GM10266 (cell line): ENCODE results near the gene MS4A10.

Experiments used
- DNase-seq: peaks from one replicate; pipeline ENCODE4 v3.0.0; 2012; ENCODE audit errors: extremely low spot score
- CTCF ChIP-seq: IDR thresholded peaks from 2 replicates; pipeline ENCODE4 v1.5.1; 2012; ENCODE audit warnings: mild to moderate bottlenecking, low read depth; ENCODE audit not compliant: control insufficient read depth, insufficient read depth; ENCODE audit errors: missing control alignments

MS4A10 gene

GRCh38 chr11:60797846-60798630 is 12.9 kb downstream of the MS4A10 start:
- no peak for DNase-seq
- TF ChIP-seq CTCF, result no peak

- no peak for TF ChIP-seq CTCF
- no peak for DNase-seq
Measured at GRCh38 chr11:60798631-60799030, 13.5 kb downstream of the MS4A10 start.

GRCh38 chr11:60801194-60801593 is 16.1 kb downstream of the MS4A10 start:
- TF ChIP-seq CTCF, result no peak
- no peak for DNase-seq

- no peak for DNase-seq
- no peak for TF ChIP-seq CTCF
Measured at GRCh38 chr11:60803273-60803936, 18.3 kb downstream of the MS4A10 start.

GRCh38 chr11:60809249-60809648 is 24.1 kb downstream of the MS4A10 start:
- DNase-seq, result no peak
- TF ChIP-seq CTCF, result no peak

GRCh38 chr11:60809691-60810090 is 24.6 kb downstream of the MS4A10 start:
- TF ChIP-seq CTCF, result no peak
- no peak for DNase-seq

GRCh38 chr11:60810151-60810550 is 25.0 kb downstream of the MS4A10 start:
- DNase-seq, result no peak
- TF ChIP-seq CTCF, result no peak
